Endodermal cell (in vitro differentiated cells): ENCODE measurements around the gene F11R. TPM values are rescaled to one million over a fixed set of nuclear protein-coding genes. Genes with fewer than 3 reads are reported as not detected.
A peak's percentile ranks its signal among the peaks of the same experiment; 100 is the strongest.

Experiments
- DNase-seq: peaks from one replicate; pipeline ENCODE4 v3.0.0-alpha.2; 2017
- H3K27ac ChIP-seq: 2 replicates; pipeline ENCODE4 v1.5.1; 2013; ENCODE audit warnings: mild to moderate bottlenecking, low read depth, low read length, moderate library complexity
- H3K27me3 ChIP-seq: 2 replicates; pipeline ENCODE4 v1.6.1; 2013; ENCODE audit warnings: mild to moderate bottlenecking, low read length, moderate library complexity; ENCODE audit not compliant: insufficient read depth, control insufficient read depth, poor library complexity, severe bottlenecking
- H3K36me3 ChIP-seq: 2 replicates; pipeline ENCODE4 v1.7.0; 2013; ENCODE audit warnings: mild to moderate bottlenecking, low read length, moderate library complexity; ENCODE audit not compliant: control insufficient read depth, insufficient read depth
- H3K4me1 ChIP-seq: one replicate; pipeline ENCODE4 v1.7.0; 2013; ENCODE audit warnings: low read length; ENCODE audit not compliant: control insufficient read depth, insufficient read depth
- H3K4me3 ChIP-seq: 2 replicates; pipeline ENCODE4 v1.5.1; 2013; ENCODE audit warnings: mild to moderate bottlenecking, low read length, moderate library complexity
- H3K9ac ChIP-seq: 2 replicates; pipeline ENCODE4 v1.6.1; 2013; ENCODE audit warnings: mild to moderate bottlenecking, low read length, moderate library complexity; ENCODE audit not compliant: poor library complexity, severe bottlenecking; ENCODE audit errors: extremely low read depth
- H3K9me3 ChIP-seq: 2 replicates; pipeline ENCODE4 v1.6.1; 2013; ENCODE audit warnings: mild to moderate bottlenecking, low read length, moderate library complexity; ENCODE audit not compliant: control insufficient read depth
- H3K27ac Mint-ChIP-seq: 2 replicates; pipeline ENCODE4 v1.8.0; 2020; ENCODE audit warnings: mixed read lengths
- H3K27me3 Mint-ChIP-seq: 2 replicates; pipeline ENCODE4 v1.8.0; 2021; ENCODE audit warnings: mild to moderate bottlenecking, mixed read lengths; ENCODE audit not compliant: insufficient read depth
- H3K36me3 Mint-ChIP-seq: 2 replicates; pipeline ENCODE4 v1.8.0; 2020; ENCODE audit warnings: low read depth, mixed read lengths
- H3K4me1 Mint-ChIP-seq: 2 replicates; pipeline ENCODE4 v1.8.0; 2020; ENCODE audit warnings: mixed read lengths
- H3K4me3 Mint-ChIP-seq: 2 replicates; pipeline ENCODE4 v1.8.0; 2020; ENCODE audit warnings: mild to moderate bottlenecking, moderate library complexity, mixed read lengths
- H3K9me3 Mint-ChIP-seq: 2 replicates; pipeline ENCODE4 v1.8.0; 2020; ENCODE audit warnings: mild to moderate bottlenecking, mixed read lengths
- CTCF ChIP-seq: fragments of 200-600 bp; sonication (generic); conservative IDR thresholded peaks from 2 replicates; pipeline ENCODE4 v1.5.0; 2021; ENCODE audit warnings: antibody characterized with exemption, mild to moderate bottlenecking
- WGBS, 2 experiments: methylation state at CpG; one replicate each; pipeline versions ENCODE4 v1.1.5 to v1.1.7; 2013; ENCODE audit warnings: missing lambda C conversion rate in 2 of 2, mixed read lengths in 1 of 2; ENCODE audit not compliant: insufficient coverage in 1 of 2, insufficient read length in 1 of 2; 5-methylcytosine and 5-hydroxymethylcytosine counted together
- total RNA-seq, 2 donors: library from RNA; stranded (reverse); fragmentation: NEBNext Ultra II Directional in 1 of 2; extraction: Animal tissue kit (Norgen Biotek cat#: 25700) in 1 of 2; gene quantifications; 2 replicates in 1 of 2; 3 replicates in 1 of 2; pipeline ENCODE4 v1.2.1, GENCODE V29; 2021

Gene F11R
- total RNA-seq, 2 donors from 2014 or later = 190 to 226 TPM

- peak overlapping the region; percentile 87 for H3K4me3 Mint-ChIP-seq
- no peaks in the 10 kb centered on the region for H3K27me3 Mint-ChIP-seq
- H3K36me3 Mint-ChIP-seq = peaks cover 42% of the 10 kb centered on the region
Observed at GRCh38 chr1:161039546-161039945, 18.6 kb upstream of the F11R start.

DNA sequence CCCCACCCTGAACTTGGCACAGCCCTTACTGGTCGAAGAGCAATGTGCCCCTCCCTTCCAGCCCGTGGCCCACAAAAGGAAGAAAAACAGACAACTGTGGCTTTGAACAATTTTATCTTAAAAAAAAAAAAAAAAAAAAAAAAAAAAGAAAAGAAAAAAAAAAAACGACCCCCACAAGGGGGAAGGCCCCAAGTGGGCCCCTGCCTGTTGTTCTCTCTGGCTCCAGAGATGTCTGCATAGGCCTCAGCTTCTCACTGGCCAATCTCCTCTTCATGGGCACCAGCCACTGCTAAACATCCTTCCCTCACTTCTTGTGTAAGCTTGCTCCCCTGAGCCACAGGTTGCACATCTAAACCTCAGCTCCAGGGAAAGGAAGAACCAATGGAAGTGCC, 18.2 kb upstream of the F11R start:
- H3K27ac Mint-ChIP-seq = peak overlapping the region; percentile 88
- H3K27me3 Mint-ChIP-seq = no peaks in the 10 kb centered on the region
- peaks cover 13% of the 10 kb centered on the region for H3K4me1 Mint-ChIP-seq
- no peaks in the 10 kb centered on the region for H3K27me3 ChIP-seq
- no peaks in the 10 kb centered on the region for H3K9me3 ChIP-seq
- H3K4me3 Mint-ChIP-seq = peak overlapping the region; percentile 87
- WGBS, 2 experiments = 5% methylated on average over 2 of the region's 3 CpGs; no CpG with 5 or more reads in 1 of the 2 experiments
- H3K9ac ChIP-seq = no peak overlapping the region
- no peak for DNase-seq
- H3K9me3 Mint-ChIP-seq = no peaks in the 10 kb centered on the region
- H3K27ac ChIP-seq = no peak overlapping the region
- H3K4me3 ChIP-seq = peak overlapping the region; percentile 91
- H3K36me3 ChIP-seq = peaks cover 40% of the 10 kb centered on the region
- H3K36me3 Mint-ChIP-seq = peaks cover 42% of the 10 kb centered on the region
- TF ChIP-seq CTCF = no peak
- H3K4me1 ChIP-seq = peaks cover 6% of the 10 kb centered on the region

More at GRCh38 chr1:161039546-161039945, 18.6 kb upstream of the F11R start:
- no peaks in the 10 kb centered on the region for H3K27me3 ChIP-seq
- no peak overlapping the region for H3K9ac ChIP-seq
- peaks cover 6% of the 10 kb centered on the region for H3K4me1 ChIP-seq
- no peak for DNase-seq
- TF ChIP-seq CTCF = no peak
- no peaks in the 10 kb centered on the region for H3K9me3 Mint-ChIP-seq
- H3K27ac ChIP-seq = no peak overlapping the region
- H3K36me3 ChIP-seq = peaks cover 40% of the 10 kb centered on the region
- WGBS, 2 experiments = 93 to 100% methylated on average over 2 to 5 of the region's 5 CpGs
- H3K27ac Mint-ChIP-seq = no peak overlapping the region
- H3K9me3 ChIP-seq = no peaks in the 10 kb centered on the region
- H3K4me1 Mint-ChIP-seq = peaks cover 17% of the 10 kb centered on the region
- H3K4me3 ChIP-seq = no peak overlapping the region

DNA sequence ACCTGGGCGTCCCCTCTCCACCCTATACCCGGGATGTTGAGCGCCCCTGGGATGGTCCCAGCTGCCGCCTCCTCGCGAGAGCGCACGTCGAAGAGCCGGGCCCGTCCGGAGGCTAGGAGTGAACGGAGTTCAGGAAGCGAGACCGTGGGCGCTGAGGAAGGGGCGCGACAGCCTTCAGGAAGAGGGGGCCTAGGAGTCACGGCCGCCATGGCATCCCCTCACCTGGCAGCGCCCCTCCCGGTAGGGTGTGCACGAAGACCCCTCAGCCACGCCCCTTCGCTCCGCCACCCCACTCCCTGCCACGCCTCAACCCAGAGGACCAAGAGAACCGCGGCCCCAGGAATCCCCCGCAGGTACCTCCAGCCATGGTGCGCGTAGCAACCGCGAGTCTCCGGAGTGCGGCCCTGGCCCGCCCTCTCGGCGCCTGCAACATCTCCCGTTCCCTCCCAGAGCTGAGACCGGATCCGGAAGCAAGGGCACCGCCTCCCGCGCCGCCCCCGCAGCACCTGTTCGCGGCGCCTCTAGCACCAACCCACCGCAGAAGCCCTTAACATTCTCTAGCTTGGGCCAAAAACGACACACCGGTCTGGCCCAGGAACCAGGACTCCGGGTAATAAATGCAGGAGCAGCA, 17.7 kb upstream of the F11R start, which contains the start of gene TSTD1:
Gene TSTD1 (minus strand): TSS at position 442 of the 631 bp plus-strand sequence. CDS start 75 bp downstream, at position 367.
- peaks cover 42% of the 10 kb centered on the region for H3K36me3 Mint-ChIP-seq
- H3K4me1 ChIP-seq = peaks cover 6% of the 10 kb centered on the region
- no peaks in the 10 kb centered on the region for H3K27me3 ChIP-seq
- H3K9ac ChIP-seq = peak within 1 kb of the TSS; percentile 59
- peak; percentile 92 for DNase-seq
- TF ChIP-seq CTCF = peak; percentile 15
- peak within 1 kb of the TSS; percentile 91 for H3K4me3 ChIP-seq
- H3K4me3 Mint-ChIP-seq = peak within 1 kb of the TSS; percentile 87
- no peak within 1 kb of the TSS for H3K27ac ChIP-seq
- peak within 1 kb of the TSS; percentile 88 for H3K27ac Mint-ChIP-seq
- WGBS, 2 experiments = 4 to 18% methylated on average over 8 to 54 of the region's 54 CpGs
- H3K4me1 Mint-ChIP-seq = peaks cover 12% of the 10 kb centered on the region
- H3K36me3 ChIP-seq = peaks cover 40% of the 10 kb centered on the region
- no peaks in the 10 kb centered on the region for H3K9me3 ChIP-seq
- no peaks in the 10 kb centered on the region for H3K9me3 Mint-ChIP-seq
- no peaks in the 10 kb centered on the region for H3K27me3 Mint-ChIP-seq
